Measurements from ENCODE around the gene ACADSB.

ACADSB gene

DNA sequence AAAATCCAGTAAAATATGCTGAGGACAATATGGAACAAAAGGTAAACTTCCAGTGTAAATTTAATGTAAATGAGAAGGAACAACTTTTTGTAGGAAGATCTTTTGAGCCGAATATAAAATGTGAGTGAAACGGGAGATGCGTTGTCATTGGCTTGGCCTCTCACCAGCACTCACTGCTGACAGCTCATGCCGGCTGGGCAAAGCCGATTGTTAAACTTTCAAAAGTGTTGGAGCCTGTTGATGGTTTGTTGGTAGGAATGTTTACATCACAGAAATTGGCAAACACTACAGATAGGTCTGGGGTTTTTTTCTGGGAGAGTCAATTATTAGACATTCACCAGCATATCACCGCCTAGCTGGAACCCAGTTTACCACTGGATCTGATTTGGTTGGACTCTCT is 22.5 kb upstream of the ACADSB start:
- no peak for DNase-seq
- Histone ChIP-seq H3K27ac (no peak overlapping the region), H3K4me1 (peaks cover 0 to under 1% (median 0%) of the 10 kb centered on the region in 4 donors), H3K36me3 (peaks cover 0 to 18% (median 0%) of the 10 kb centered on the region in 3 donors), H3K4me3 (no peak overlapping the region), H3K27me3 (no peaks in the 10 kb centered on the region), H3K9me3 (no peaks in the 10 kb centered on the region)
- intact Hi-C loops (cut with DNase I; ENCODE audit: low total_unique reads), result no loop called here
- TF ChIP-seq, protein P1, sequence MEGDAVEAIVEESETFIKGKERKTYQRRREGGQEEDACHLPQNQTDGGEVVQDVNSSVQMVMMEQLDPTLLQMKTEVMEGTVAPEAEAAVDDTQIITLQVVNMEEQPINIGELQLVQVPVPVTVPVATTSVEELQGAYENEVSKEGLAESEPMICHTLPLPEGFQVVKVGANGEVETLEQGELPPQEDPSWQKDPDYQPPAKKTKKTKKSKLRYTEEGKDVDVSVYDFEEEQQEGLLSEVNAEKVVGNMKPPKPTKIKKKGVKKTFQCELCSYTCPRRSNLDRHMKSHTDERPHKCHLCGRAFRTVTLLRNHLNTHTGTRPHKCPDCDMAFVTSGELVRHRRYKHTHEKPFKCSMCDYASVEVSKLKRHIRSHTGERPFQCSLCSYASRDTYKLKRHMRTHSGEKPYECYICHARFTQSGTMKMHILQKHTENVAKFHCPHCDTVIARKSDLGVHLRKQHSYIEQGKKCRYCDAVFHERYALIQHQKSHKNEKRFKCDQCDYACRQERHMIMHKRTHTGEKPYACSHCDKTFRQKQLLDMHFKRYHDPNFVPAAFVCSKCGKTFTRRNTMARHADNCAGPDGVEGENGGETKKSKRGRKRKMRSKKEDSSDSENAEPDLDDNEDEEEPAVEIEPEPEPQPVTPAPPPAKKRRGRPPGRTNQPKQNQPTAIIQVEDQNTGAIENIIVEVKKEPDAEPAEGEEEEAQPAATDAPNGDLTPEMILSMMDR (IDR thresholded peaks at IDR 0.05), result no peak

DNA sequence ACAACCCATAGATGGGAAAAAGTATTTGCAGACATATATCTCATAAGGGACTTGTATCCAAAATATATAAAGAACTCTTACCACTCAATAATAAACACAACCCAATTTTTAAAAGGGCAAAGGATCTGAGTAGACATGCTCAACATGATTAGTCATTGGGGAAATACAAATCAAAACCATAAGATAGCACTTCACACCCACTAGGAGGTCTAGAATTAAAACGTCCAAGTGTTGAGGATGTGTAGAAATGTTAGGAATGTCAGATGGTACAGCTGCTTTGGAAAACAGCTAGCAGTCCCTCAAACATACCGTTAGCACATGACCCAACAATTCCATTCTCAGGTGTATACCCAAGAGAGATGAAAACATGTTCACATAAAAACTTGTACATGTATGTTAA is 20.3 kb upstream of the ACADSB start:
- intact Hi-C loops (cut with DNase I; ENCODE audit: low total_unique reads), result no loop called here
- no peaks in the 10 kb centered on the region for H3K27me3 ChIP-seq
- DNase-seq, result no peak
- H3K4me3 ChIP-seq, result no peak overlapping the region
- no peak overlapping the region for H3K27ac ChIP-seq
- H3K36me3 ChIP-seq, result peaks cover 2 to 27% (median 17%) of the 10 kb centered on the region in 3 donors
- TF ChIP-seq, protein P1 (IDR thresholded peaks at IDR 0.05), result no peak
- no peaks in the 10 kb centered on the region for H3K9me3 ChIP-seq
- no peaks in the 10 kb centered on the region for H3K4me1 ChIP-seq

DNA sequence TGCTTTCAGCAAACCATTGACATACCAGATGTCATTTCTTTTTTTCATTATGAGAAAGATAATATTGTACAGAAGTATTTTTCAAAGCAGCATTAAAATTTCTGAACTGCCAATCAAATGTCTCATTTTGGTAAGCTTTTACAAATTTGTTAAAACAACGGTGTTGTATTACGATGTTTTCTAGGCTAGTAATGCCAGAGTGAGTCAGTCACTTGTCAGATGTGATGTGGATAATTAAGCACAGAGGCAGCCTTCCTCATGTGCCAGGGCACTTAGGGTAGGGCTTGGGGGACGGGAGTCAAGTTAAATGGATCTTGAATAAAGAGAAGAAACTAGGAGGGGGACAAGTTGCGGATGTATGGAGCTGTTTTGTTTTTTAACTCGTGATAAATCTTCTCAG is 18.5 kb upstream of the ACADSB start:
- Histone ChIP-seq H3K9me3 (no peaks in the 10 kb centered on the region), H3K4me3 (no peak overlapping the region), H3K4me1 (no peaks in the 10 kb centered on the region), H3K27ac (no peak overlapping the region), H3K36me3 (peaks cover 18 to 39% (median 35%) of the 10 kb centered on the region in 3 donors), H3K27me3 (no peaks in the 10 kb centered on the region)
- intact Hi-C loops (cut with DNase I; ENCODE audit: low total_unique reads), result no loop called here
- TF ChIP-seq, protein P1 (IDR thresholded peaks at IDR 0.05), result no peak
- no peak for DNase-seq

DNA sequence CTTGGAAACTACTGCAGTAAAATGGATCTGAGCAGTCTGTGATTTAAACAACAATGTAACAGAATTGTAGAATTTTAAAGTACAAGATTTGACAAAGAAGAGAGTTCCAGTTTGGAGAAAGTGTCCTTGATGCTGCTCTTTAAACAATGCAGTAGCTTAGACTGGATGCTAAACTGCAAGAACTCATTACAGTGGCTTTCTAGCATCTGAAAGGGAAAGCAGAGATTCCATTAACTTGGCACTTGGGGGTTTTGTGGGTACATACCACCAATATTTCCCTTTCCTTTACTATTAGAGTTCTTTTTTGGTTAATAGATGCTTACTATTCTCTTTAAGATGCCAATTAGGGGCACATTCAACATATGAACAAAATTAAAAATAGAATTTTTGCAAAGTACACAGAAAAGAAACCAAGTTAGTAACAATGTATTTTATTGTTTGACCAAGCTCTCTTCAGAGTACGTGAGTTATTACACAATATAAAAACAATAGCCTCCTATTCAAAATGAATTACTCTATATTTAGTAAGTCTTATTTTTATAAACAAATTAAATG is 16.7 kb upstream of the ACADSB start:
- no peak overlapping the region for H3K27ac ChIP-seq
- peaks cover 22 to 57% (median 47%) of the 10 kb centered on the region in 3 donors for H3K36me3 ChIP-seq
- no peak for DNase-seq
- H3K4me3 ChIP-seq, result no peak overlapping the region
- H3K27me3 ChIP-seq, result no peaks in the 10 kb centered on the region
- no peaks in the 10 kb centered on the region for H3K9me3 ChIP-seq
- intact Hi-C loops (cut with DNase I; ENCODE audit: low total_unique reads), result no loop called here
- TF ChIP-seq, protein P1 (IDR thresholded peaks at IDR 0.05), result no peak
- no peaks in the 10 kb centered on the region for H3K4me1 ChIP-seq

GRCh38 chr10:122993797-122994336 is 14.9 kb upstream of the ACADSB start:
- H3K27ac ChIP-seq, result no peak overlapping the region
- intact Hi-C loops (cut with DNase I; ENCODE audit: low total_unique reads), result no loop called here
- H3K36me3 ChIP-seq, result peaks cover 22 to 62% (median 49%) of the 10 kb centered on the region in 3 donors
- TF ChIP-seq, protein P1 (IDR thresholded peaks at IDR 0.05), result no peak
- no peaks in the 10 kb centered on the region for H3K9me3 ChIP-seq
- no peak for DNase-seq
- H3K27me3 ChIP-seq, result no peaks in the 10 kb centered on the region
- H3K4me3 ChIP-seq, result no peak overlapping the region
- peaks cover 0 to 3% (median 0%) of the 10 kb centered on the region in 4 donors for H3K4me1 ChIP-seq

Data from tibial artery (tissue), 4 donors.